ENCODE measurements around the gene CA4. TPM values are rescaled to one million over a fixed set of nuclear protein-coding genes. Genes with fewer than 3 reads are reported as not detected.
"Not testable (repeated sequence)": the region's sequence is repeated elsewhere in the genome, so short reads cannot be mapped to it uniquely, and the experiment has no call there.

Gene CA4
- total and polyA plus RNA-seq, 2 of the 8 experiments (the other 6 are each of a cell fraction or from before 2014, with no cell fraction given): 3.6 to 4.2 TPM

GRCh38 chr17:60174767-60175166, 25.0 kb downstream of the CA4 start:
- not testable (repeated sequence) for H3K4ac ChIP-seq (replicated peaks; ENCODE audit: insufficient read length, low read depth, low read length); H3K9ac ChIP-seq (replicated peaks in 1 of 4; ENCODE audit: extremely low read depth in 1 of 4, low read depth in 3 of 4, low read length in 3 of 4); H2BK120ac ChIP-seq (replicated peaks; ENCODE audit: low read depth, low read length); H2BK20ac ChIP-seq (ENCODE audit: low read length); H4K91ac ChIP-seq (replicated peaks; ENCODE audit: insufficient read length, low read length); H2BK5ac ChIP-seq (ENCODE audit: low read depth, low read length); H3K27me3 ChIP-seq (replicated peaks in 1 of 4; ENCODE audit: control insufficient read depth in 3 of 4, extremely low read depth in 1 of 4, insufficient read depth in 3 of 4, low read length in 3 of 4); H3K79me1 ChIP-seq (ENCODE audit: low read depth, low read length); H2AK5ac ChIP-seq (ENCODE audit: low read depth, low read length); H3K4me3 ChIP-seq (ENCODE audit: extremely low read depth in 1 of 4, insufficient read depth in 2 of 4, low read depth in 3 of 4, low read length in 4 of 4); H3K23ac ChIP-seq (ENCODE audit: insufficient read length); H4K5ac ChIP-seq (ENCODE audit: insufficient read length, low read depth, low read length); H3K4me2 ChIP-seq (ENCODE audit: insufficient read depth in 1 of 2, low read depth in 2 of 2, low read length in 2 of 2); H4K8ac ChIP-seq (ENCODE audit: extremely low read depth, insufficient read depth, low read length); H2BK12ac ChIP-seq (ENCODE audit: low read depth, low read length); H2BK15ac ChIP-seq (ENCODE audit: low read length); H3K79me2 ChIP-seq (ENCODE audit: control insufficient read depth in 1 of 2, insufficient read depth in 2 of 2, low read length in 2 of 2); H2AFZ ChIP-seq (ENCODE audit: low read length); H3K18ac ChIP-seq (ENCODE audit: extremely low read depth, low read length); H3K14ac ChIP-seq (ENCODE audit: insufficient read length); H3K4me1 ChIP-seq (replicated peaks in 1 of 4; ENCODE audit: control insufficient read depth in 3 of 4, insufficient read depth in 4 of 4, low read length in 3 of 4); FAIRE-seq; H3K56ac ChIP-seq (replicated peaks; ENCODE audit: insufficient read length, low read depth, low read length); H3K9me3 ChIP-seq (ENCODE audit: insufficient read depth in 2 of 2, low read depth in 1 of 2, low read length in 1 of 2); H3K27ac ChIP-seq (ENCODE audit: low read depth, low read length); H4K20me1 ChIP-seq (replicated peaks in 1 of 2; ENCODE audit: control insufficient read depth in 1 of 2, insufficient read depth in 2 of 2, low read length in 2 of 2); H3K23me2 ChIP-seq (ENCODE audit: low read depth, low read length); DNase-seq (ENCODE audit: low read depth in 1 of 2, low spot score in 2 of 2)
- WGBS, 2 experiments (ENCODE audit: extremely low coverage in 1 of 2, insufficient coverage in 1 of 2, insufficient read length in 1 of 2, insufficient replicate concordance in 2 of 2, low coverage in 1 of 2, low lambda C conversion rate in 2 of 2, missing lambda C conversion rate in 1 of 2): 93% methylated on average over 5 of the region's 6 CpGs; no CpG with 5 or more reads in 1 of the 2 experiments
- CTCF ChIA-PET (ENCODE audit: partially characterized antibody): interaction anchor here (0.7 to 5.6 kb wide), 11 partner anchors 8 to 68 kb away, joined by 3 to 51 read pairs (median 6); no protein-coding TSS in a partner anchor
- POLR2A ChIA-PET (ENCODE audit: partially characterized antibody): interaction anchor here (0.7 to 2.3 kb wide), 9 partner anchors 8 to 404 kb away, joined by 3 to 9 read pairs (median 4); no protein-coding TSS in a partner anchor
- TF ChIP-seq RAD21 (IDR thresholded peaks at IDR 0.05 in 1 of 2, conservative IDR thresholded peaks at IDR 0.05 in 1 of 2; ENCODE audit: low read depth in 2 of 2, low read length in 2 of 2) (peak; percentile 60 to 62), CTCF (IDR thresholded peaks at IDR 0.05; ENCODE audit: control extremely low read depth in 1 of 3, insufficient read depth in 1 of 3, low read depth in 1 of 3, low read length in 3 of 3) (peak; percentile 33 to 48 (median 44))
- H3K36me3 ChIP-seq (ENCODE audit: control insufficient read depth in 2 of 4, insufficient read depth in 4 of 4, low read length in 3 of 4): peaks cover 0 to 10% (median 0%) of the 10 kb centered on the region in 4 experiments; a peak in 2 of 8 replicates
